Right lobe of liver (tissue), 4 donors: ENCODE data around the gene GUCD1.

Experiments used
- POLR2A ChIP-seq: fragments of 450-650 bp; IDR thresholded peaks from one replicate; pipeline ENCODE4 v1.6.1; 2017; ENCODE audit warnings: antibody characterized with exemption, mild to moderate bottlenecking
- TF ChIP-seq, protein P1 (sequence below), 4 donors: fragments of 200-600 bp in 3 of 4; fragments of 450-650 bp in 1 of 4; IDR thresholded peaks; one replicate each; pipeline versions ENCODE4 v1.5.1 to v1.8.0; 2016 to 2022; ENCODE audit warnings: antibody characterized with exemption in 4 of 4, mild to moderate bottlenecking in 2 of 4
- donor health status: DM: no; HTN: no; CAD: no.
- donor health status: DM: no; HTN: no; CAD: no.
- donor health status: DM: no; HTN: yes; CAD: no.

DNA sequence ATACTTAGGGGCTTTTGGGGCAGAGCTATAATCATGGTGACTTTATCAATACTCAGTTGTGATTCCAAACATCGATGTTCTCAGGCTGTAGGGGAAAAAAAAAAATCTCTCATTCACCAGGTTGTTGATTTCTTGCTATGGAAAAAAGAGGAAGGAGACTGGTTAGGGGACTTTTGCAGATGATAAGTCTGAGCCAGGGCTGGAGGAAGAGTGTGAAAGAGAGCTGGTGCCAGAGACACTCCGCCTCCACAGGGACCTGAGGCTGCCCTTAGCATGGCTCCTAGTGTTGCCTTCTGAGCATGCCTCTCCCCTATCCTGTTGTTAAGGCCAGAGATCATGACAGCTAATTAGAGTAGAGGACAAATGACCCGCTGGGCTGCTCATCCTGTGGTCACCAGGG lies 42.9 kb downstream of the GUCD1 start:
- TF ChIP-seq POLR2A: no peak
- TF ChIP-seq, protein P1, sequence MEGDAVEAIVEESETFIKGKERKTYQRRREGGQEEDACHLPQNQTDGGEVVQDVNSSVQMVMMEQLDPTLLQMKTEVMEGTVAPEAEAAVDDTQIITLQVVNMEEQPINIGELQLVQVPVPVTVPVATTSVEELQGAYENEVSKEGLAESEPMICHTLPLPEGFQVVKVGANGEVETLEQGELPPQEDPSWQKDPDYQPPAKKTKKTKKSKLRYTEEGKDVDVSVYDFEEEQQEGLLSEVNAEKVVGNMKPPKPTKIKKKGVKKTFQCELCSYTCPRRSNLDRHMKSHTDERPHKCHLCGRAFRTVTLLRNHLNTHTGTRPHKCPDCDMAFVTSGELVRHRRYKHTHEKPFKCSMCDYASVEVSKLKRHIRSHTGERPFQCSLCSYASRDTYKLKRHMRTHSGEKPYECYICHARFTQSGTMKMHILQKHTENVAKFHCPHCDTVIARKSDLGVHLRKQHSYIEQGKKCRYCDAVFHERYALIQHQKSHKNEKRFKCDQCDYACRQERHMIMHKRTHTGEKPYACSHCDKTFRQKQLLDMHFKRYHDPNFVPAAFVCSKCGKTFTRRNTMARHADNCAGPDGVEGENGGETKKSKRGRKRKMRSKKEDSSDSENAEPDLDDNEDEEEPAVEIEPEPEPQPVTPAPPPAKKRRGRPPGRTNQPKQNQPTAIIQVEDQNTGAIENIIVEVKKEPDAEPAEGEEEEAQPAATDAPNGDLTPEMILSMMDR (IDR thresholded peaks at IDR 0.05): no peak
